HEK293T (cell line): ENCODE data around the gene ZSCAN4.

Experiments
- HDGF ChIP-seq: fragments of 450-650 bp; IDR thresholded peaks from 2 replicates; pipeline ENCODE4 v1.6.1; 2017; ENCODE audit warnings: antibody characterized with exemption, borderline replicate concordance
- PKNOX1 ChIP-seq: fragments of 450-650 bp; IDR thresholded peaks from 2 replicates; pipeline ENCODE4 v1.6.1; 2016

DNA sequence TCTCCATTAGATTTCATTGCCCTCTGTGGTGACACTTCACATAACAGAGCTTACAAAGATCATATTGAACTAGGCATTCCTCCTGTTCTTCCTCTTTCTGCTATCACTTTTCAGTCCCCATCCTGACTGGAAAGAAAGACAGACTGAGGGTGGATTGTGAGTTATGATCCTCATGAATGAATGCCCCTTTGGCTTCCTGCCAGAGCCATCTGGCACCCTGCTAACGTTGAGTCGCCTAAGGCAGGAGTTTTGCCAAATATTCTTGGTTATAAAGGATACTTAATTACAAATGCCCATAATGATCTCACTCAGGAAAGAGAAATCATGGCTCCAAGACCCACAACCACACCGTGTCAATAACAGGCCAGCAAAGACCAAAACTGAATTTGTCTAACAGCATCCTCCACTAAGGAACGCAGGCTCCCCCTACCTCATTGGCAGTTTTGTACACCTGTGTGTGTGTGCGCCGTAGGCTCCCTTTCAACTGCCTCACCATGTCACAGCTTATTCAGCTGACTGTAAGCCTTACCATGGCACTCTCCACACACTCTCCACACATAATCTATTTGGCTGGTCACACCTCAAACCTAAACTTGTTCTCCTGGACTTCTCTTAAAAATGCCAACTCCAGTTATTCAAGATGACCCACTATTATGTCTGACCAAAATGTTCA lies 20.3 kb upstream of the ZSCAN4 start:
- TF ChIP-seq HDGF = no peak
- TF ChIP-seq PKNOX1 = no peak
